Measurements from ENCODE around the gene SLC36A1.

Gene SLC36A1

GRCh38 chr5:151492729-151493128 is 45.3 kb downstream of the SLC36A1 start:
- no peaks in the 10 kb centered on the region for H3K79me2 ChIP-seq (ENCODE audit: insufficient read depth, low read length)
- H3K9ac ChIP-seq (ENCODE audit: low read length), result no peak overlapping the region

GRCh38 chr5:151493665-151494064 is 46.3 kb downstream of the SLC36A1 start:
- Histone ChIP-seq H3K9ac (ENCODE audit: low read length) (no peak overlapping the region), H3K9me3 (ENCODE audit: low read length) (no peaks in the 10 kb centered on the region), H3K4me1 (ENCODE audit: insufficient read depth, low read length, severe bottlenecking) (no peaks in the 10 kb centered on the region), H3K36me3 (ENCODE audit: insufficient read depth, low read length) (no peaks in the 10 kb centered on the region), H2AFZ (ENCODE audit: low read length) (no peak overlapping the region), H4K20me1 (ENCODE audit: insufficient read depth, low read length) (no peaks in the 10 kb centered on the region), H3F3A (ENCODE audit: insufficient read depth, low read length) (no peaks in the 10 kb centered on the region), H3K27ac (ENCODE audit: low read depth, low read length, poor library complexity, severe bottlenecking) (no peak overlapping the region), H3K4me2 (ENCODE audit: low read length) (no peak overlapping the region), H3K4me3 (ENCODE audit: low read depth, low read length, poor library complexity, severe bottlenecking) (no peak overlapping the region), H3K9me2 (ENCODE audit: low read depth, low read length) (no peaks in the 10 kb centered on the region), H3K27me3 (ENCODE audit: insufficient read depth, low read length) (no peaks in the 10 kb centered on the region), H3K79me2 (ENCODE audit: insufficient read depth, low read length) (no peaks in the 10 kb centered on the region)
- TF ChIP-seq CTCF (IDR thresholded peaks at IDR 0.05; ENCODE audit: low read length) (no peak), EZH2 (IDR thresholded peaks at IDR 0.05; ENCODE audit: borderline replicate concordance, low read length) (no peak)

More at GRCh38 chr5:151492729-151493128, 45.3 kb downstream of the SLC36A1 start:
- Histone ChIP-seq H3K4me2 (ENCODE audit: low read length) (no peak overlapping the region), H4K20me1 (ENCODE audit: insufficient read depth, low read length) (no peaks in the 10 kb centered on the region), H3K27ac (ENCODE audit: low read depth, low read length, poor library complexity, severe bottlenecking) (no peak overlapping the region), H3K4me3 (ENCODE audit: low read depth, low read length, poor library complexity, severe bottlenecking) (no peak overlapping the region), H3K27me3 (ENCODE audit: insufficient read depth, low read length) (no peaks in the 10 kb centered on the region), H2AFZ (ENCODE audit: low read length) (no peak overlapping the region), H3F3A (ENCODE audit: insufficient read depth, low read length) (no peaks in the 10 kb centered on the region), H3K36me3 (ENCODE audit: insufficient read depth, low read length) (no peaks in the 10 kb centered on the region), H3K9me2 (ENCODE audit: low read depth, low read length) (no peaks in the 10 kb centered on the region), H3K4me1 (ENCODE audit: insufficient read depth, low read length, severe bottlenecking) (no peaks in the 10 kb centered on the region), H3K9me3 (ENCODE audit: low read length) (no peaks in the 10 kb centered on the region)
- TF ChIP-seq CTCF (IDR thresholded peaks at IDR 0.05; ENCODE audit: low read length), result no peak
- no peak for TF ChIP-seq EZH2 (IDR thresholded peaks at IDR 0.05; ENCODE audit: borderline replicate concordance, low read length)

- Histone ChIP-seq H3K9ac (ENCODE audit: low read length) (no peak overlapping the region), H2AFZ (ENCODE audit: low read length) (no peak overlapping the region), H3K4me3 (ENCODE audit: low read depth, low read length, poor library complexity, severe bottlenecking) (no peak overlapping the region), H3K9me3 (ENCODE audit: low read length) (no peaks in the 10 kb centered on the region), H3K27ac (ENCODE audit: low read depth, low read length, poor library complexity, severe bottlenecking) (no peak overlapping the region), H3K4me1 (ENCODE audit: insufficient read depth, low read length, severe bottlenecking) (no peaks in the 10 kb centered on the region), H3K79me2 (ENCODE audit: insufficient read depth, low read length) (no peaks in the 10 kb centered on the region), H3K27me3 (ENCODE audit: insufficient read depth, low read length) (no peaks in the 10 kb centered on the region), H3K9me2 (ENCODE audit: low read depth, low read length) (no peaks in the 10 kb centered on the region), H3K36me3 (ENCODE audit: insufficient read depth, low read length) (no peaks in the 10 kb centered on the region), H3F3A (ENCODE audit: insufficient read depth, low read length) (no peaks in the 10 kb centered on the region), H3K4me2 (ENCODE audit: low read length) (no peak overlapping the region), H4K20me1 (ENCODE audit: insufficient read depth, low read length) (no peaks in the 10 kb centered on the region)
- TF ChIP-seq EZH2 (IDR thresholded peaks at IDR 0.05; ENCODE audit: borderline replicate concordance, low read length), result no peak
- TF ChIP-seq CTCF (IDR thresholded peaks at IDR 0.05; ENCODE audit: low read length), result no peak
These were observed 47.9 kb downstream of the SLC36A1 start for GRCh38 chr5:151495320-151495719.
